ENCODE results near the gene JUP.
"Not testable (repeated sequence)": the region's sequence is repeated elsewhere in the genome, so short reads cannot be mapped to it uniquely, and the experiment has no call there.

The JUP gene

DNA sequence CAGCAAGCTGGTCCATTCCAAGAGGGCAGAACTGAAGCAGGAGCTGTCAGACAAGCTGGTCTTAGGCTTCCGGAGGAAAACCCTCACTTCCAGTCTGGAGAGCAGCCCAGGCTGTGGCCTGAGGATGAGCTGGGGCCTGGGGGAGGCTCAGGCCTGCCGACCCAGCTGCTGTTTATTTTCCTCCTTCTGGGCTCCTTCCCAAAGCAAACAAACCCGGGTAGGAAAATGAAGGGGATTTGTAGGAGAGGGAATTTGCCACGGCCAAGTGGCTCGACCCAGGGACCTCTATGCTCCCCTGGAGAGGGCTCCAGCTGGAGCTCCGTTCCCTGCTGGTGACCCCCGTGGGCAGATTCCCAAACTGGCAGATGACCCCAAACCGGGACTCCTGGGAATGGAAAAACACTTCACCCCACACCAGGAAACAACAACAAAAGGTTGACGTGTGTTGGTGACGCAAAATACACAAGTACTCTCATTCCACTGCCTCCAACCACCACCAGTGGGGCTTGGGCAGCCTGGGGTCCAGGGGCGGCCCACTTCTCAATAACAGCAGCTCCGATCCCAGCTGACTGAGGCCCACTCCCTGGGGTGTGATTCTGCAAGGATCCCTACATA lies 8.8 kb downstream of the JUP start:
- DNase-seq: no peak

DNA sequence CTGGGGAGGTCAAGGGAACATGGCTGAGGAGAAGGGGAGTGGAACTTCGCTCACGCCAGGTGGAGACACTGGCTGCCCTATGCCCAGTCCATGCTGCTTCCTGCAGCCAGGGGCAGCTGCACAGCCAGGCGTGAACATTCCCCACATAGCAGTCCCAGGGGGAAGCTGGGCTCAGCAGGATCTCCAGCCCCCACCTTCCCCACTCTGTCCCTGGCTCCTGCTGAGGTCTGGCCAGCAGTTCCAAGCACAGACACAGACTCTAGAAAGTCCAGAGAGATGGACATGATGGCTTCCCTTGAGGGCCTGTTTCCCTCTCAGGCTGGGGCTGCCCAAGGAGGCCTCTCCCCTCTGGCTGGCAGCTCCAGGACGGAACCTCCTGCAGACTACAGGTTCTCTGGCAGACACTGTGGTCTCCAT lies 9.3 kb downstream of the JUP start:
- DNase-seq: no peak

GRCh38 chr17:41776262-41776900 lies 10.1 kb downstream of the JUP start:
- DNase-seq: not testable (repeated sequence)

- no peak for DNase-seq
Measured at GRCh38 chr17:41775394-41776226, 10.9 kb downstream of the JUP start.

DNA sequence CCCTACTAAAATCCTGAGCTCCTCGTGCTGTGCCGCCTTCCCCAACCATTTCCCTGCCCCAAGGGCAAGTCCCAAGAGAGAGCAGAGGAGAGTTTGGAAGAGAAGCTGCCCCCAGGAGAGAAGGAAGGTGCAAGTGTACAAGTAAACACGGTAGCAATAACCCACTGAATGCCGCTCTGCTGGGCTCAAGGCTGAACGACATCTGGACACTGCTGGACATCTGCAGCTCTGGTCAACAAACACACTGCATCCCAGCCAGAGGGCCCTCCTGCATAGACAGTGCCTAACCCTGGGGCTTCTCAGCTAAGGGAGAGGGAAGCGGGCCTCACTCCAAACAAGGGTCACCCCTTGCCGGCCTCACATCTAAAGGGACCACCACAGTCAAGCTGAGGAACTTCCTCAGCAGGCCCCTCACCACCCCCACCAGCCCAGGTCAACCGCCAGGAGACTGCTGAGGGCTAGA lies 12.7 kb downstream of the JUP start:
- no peak for DNase-seq

GRCh38 chr17:41773190-41773588 lies 13.3 kb downstream of the JUP start:
- no peak for DNase-seq

- DNase-seq: no peak
Measured at GRCh38 chr17:41772586-41773189, 13.8 kb downstream of the JUP start.

GRCh38 chr17:41772218-41772585 lies 14.3 kb downstream of the JUP start:
- no peak for DNase-seq

DNA sequence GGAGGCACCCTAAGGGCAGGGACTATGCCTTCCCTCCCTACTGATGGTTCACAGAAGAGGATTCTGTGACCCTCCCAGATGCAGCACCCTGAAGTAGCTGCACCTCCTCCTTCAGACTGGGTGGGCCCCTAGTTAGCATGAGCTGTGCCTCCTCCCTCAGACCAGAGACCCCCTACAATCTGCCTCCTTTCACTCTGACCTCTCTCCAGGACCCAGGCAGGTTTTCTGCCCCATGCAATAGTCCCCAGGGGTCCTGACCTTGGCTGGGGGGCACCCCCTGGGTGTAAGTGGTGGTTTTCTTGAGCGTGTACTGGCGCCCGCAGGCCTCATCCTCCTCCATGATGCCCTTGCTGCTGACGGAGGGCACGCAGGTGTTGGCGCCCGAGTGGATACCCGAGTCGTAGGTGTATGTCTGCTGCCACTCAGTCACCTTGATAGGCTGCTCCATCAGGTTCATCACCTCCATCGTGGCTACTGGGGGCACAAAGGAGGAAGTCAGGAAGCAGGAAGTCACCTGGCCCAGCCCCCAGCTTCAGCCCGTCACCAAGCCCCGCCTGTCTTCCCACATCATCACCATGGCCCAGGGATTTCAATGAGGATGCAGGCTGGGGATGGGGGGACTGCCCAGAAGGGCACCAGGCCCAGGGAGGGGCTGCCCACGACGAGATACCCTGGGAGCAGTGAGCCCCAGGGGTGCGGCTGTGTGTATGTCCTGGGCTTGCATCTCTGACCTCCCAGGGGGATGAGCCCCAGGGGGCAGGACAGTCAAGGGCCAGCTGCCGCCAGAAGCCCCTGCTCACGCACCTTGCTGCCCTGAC lies 14.9 kb downstream of the JUP start:
- DNase-seq: no peak

DNA sequence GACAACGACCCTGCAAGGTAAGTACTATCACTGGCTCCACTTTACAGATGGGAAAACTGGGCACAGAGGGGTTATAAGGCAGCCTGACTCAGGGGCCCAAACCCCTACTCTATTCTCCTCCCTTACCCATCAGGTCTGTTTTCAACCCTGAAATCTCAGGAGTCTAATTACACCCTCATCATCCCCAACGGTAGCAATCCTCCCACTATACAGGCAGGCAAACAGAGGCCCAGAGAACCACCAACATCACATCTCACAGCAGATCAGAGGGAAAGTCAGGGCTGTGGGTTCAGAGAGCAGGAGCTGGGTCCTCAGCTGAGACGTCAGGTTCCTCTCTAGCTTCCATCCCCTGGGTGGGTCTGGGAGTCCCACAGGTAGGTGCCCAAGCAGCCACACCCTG lies 16.5 kb downstream of the JUP start:
- no peak for DNase-seq

DNA sequence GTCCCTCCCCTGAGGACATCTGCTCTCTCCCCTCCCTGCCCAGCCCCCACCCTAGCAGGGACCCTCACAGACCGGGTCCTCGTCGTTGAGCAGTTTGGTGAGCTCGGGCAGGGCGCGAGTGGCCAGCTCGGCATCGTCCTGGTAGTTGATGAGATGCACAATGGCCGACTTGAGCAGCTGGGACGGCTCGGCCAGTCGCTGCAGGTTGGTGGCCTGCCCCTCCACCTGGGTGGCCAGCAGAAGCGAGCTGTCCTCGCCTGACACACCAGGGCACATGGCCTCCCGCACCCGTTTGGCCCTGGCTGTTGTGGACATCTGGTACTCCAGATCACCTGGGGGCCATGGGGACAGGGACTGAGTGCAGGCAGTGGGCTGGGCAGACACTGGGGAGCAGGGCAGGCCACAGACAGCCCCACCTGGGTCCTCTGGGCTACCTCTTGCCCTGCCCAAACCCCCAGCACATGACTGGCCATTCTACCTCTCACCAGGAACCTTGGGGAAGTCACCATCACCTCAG lies 17.1 kb downstream of the JUP start:
- DNase-seq: no peak

DNA sequence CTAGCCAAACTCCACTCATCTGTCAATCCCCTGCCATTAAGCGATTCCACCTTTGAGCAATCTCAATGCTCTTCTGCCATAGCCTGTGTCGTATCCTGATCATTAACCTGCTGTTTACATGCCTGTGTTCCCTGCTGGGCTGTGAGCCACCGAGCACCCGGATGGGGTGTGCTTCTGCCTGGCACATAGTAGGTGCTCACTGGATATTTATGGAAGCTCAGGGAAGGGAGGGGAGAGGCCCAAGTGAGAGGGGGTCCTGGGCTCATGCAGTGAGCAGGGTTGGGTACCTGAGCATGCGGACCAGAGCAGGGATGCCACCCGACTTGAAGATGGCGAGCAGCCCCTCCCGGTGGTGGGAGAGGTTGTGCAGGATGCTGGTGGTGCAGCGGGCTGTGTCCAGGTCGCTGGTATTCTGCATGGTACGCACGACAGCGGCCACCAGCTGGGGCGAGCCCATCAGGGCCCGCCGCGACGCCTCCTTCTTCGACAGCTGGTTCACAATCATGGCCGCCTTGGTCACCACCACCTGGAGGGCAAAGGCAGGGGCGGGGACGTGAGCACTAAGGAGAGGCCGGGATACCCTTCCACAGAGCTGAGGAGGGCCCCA lies 17.7 kb downstream of the JUP start:
- DNase-seq: no peak

- DNase-seq: no peak
Measured at GRCh38 chr17:41767324-41768042, 19.0 kb downstream of the JUP start.

GRCh38 chr17:41766135-41766534 lies 20.4 kb downstream of the JUP start:
- DNase-seq: no peak

- DNase-seq: no peak
Measured at GRCh38 chr17:41763327-41763726, 23.2 kb downstream of the JUP start.

DNA sequence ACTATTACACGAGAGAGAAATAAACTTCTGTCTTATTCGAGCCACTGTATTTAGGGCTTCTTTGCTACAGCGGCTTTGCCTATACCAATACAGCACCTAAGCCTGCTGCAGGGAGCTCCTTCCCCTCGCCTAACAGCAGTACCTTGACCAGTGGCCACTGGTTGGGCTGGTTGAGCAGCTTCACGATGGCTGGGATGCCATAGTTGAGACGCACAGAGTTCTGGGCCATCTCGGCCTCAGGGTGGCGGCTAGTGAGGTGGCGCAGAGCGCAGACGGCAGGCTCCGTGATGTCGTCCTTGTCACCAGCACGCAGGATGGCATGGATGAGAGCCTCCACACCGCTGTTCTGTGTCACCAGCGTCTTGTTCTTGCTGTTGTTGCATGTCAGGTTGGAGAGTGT lies 23.7 kb downstream of the JUP start:
- DNase-seq: no peak

DNA sequence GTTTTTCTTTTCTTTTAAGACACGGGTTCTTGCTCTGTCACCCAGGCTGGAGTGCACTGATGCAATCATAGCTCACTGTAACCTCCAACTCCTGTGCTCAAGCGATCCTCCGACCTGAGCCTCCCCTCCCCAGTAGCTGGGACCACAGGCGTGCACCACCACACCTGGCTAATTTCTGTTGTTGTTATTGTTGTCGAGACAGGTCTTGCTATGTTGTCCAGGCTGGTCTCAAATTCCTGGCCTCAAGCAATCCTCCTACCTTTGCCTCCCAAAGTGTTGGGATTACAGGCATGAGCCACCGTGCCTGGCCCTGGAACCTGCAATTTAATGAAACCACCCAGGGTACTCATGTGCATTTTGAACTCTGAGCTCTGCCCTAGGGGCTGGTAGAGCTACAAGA lies 24.1 kb downstream of the JUP start:
- no peak for DNase-seq

GRCh38 chr17:41760878-41761277 lies 25.6 kb downstream of the JUP start:
- no peak for DNase-seq

- no peak for DNase-seq
Measured at GRCh38 chr17:41758601-41759000, 27.9 kb downstream of the JUP start.

- DNase-seq: no peak
Measured at GRCh38 chr17:41754066-41754465, 32.4 kb downstream of the JUP start.

DNA sequence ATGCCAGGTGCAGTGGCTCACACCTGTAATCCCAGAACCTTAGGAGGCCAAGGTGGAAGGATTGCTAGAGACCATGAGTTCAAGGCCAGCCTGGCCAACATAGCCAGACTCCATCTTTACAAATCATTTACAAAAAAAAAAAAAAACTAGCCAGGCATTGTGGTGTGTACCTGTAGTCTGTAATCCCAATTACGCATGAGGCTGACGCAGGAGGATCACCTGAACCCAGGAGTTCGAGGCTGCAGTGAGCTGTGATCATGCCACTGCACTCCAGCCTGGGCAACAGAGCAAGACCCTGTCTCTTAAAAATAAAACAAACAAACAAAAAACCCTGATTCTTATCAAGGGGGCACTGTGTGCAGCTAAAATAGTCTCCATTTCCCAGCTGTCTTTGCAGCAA lies 35.2 kb downstream of the JUP start:
- no peak for DNase-seq
